Tibial artery (tissue), 4 donors: Measurements from ENCODE around the gene MRPS18B.

Source experiments
- DNase-seq, 2 donors: peaks; one replicate each; pipeline ENCODE4 v3.0.0-alpha.2; 2019
- H3K27ac ChIP-seq, 2 donors: fragments of 200-600 bp; sonication (generic) in 1 of 2; 1 replicate in 1 of 2; 2 replicates in 1 of 2; pipeline ENCODE4 v1.5.1; 2018 to 2019; ENCODE audit warnings: mild to moderate bottlenecking in 1 of 2
- H3K27me3 ChIP-seq, 2 donors: fragments of 200-600 bp; sonication (generic) in 1 of 2; one replicate each; pipeline versions ENCODE4 v1.5.1 to v1.6.0; 2016 to 2019
- H3K36me3 ChIP-seq, 3 donors: fragments of 200-600 bp; sonication (generic) in 2 of 3; one replicate each; pipeline ENCODE4 v1.5.1; 2016 to 2019; ENCODE audit warnings: mild to moderate bottlenecking in 2 of 3
- H3K4me1 ChIP-seq, 4 donors: fragments of 200-600 bp; sonication (generic) in 2 of 4; 1 replicate in 3 of 4; 2 replicates in 1 of 4; pipeline ENCODE4 v1.5.1; 2016 to 2019
- H3K4me3 ChIP-seq, 2 donors: fragments of 200-600 bp; sonication (generic) in 1 of 2; 1 replicate in 1 of 2; 2 replicates in 1 of 2; pipeline ENCODE4 v1.5.1; 2018 to 2019; ENCODE audit warnings: mild to moderate bottlenecking in 2 of 2
- H3K9me3 ChIP-seq, 3 donors: fragments of 200-600 bp; sonication (generic) in 1 of 3; one replicate each; pipeline ENCODE4 v1.5.1; 2016 to 2019
- intact Hi-C: fragments of 100-400 bp; cut with DNase I; formaldehyde crosslinking; loops from one replicate; pipeline ENCODE4 v1.15.0; 2023; ENCODE audit warnings: low total_unique reads
- TF ChIP-seq, protein P1 (sequence below), 2 experiments: fragments of 200-600 bp in 1 of 2; fragments of 450-650 bp in 1 of 2; IDR thresholded peaks; one replicate each; pipeline ENCODE4 v1.5.1; 2017 to 2019; ENCODE audit warnings: antibody characterized with exemption in 2 of 2, mild to moderate bottlenecking in 1 of 2, moderate library complexity in 1 of 2

MRPS18B gene

DNA sequence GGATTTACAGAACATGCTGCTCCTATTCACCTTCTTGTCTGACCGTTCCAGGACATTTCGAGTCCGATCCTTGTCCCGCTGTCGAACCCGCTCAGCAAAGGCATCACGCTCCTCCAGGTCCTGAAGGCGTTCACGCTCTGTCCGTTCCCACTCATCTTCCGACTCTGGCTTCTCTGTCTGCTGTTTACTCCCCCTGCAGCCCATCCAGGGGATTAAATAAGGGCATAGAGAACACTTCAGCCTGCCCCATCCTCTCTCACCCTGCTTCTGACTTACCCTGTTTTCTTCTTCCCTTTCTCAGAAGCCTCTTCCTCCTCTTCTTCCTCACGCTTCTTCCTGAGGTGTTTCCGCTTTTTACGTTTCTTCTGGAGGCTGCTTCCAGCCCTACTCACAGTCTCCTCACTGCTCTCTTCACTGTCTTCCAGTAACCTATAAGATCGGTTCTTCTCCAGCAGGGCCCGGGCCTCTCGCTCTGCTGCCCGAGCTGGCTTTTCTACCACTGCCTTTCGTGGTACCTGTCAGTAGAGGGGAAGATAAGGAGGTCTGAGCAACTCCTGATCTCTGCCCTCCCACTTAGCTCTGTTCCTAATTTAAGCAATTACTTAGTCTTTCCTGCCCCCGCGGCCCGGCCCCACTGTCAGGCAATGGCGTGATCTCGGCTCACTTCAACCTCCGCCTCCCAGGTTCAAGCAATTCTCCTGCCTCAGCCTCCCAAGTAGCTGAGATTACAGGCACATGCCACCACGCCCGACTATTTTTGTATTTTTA lies 53.3 kb downstream of the MRPS18B start:
- peaks cover 0 to 18% (median 12%) of the 10 kb centered on the region in 4 donors for H3K4me1 ChIP-seq
- H3K4me3 ChIP-seq: no peak overlapping the region
- DNase-seq: no peak
- H3K9me3 ChIP-seq: no peaks in the 10 kb centered on the region
- no peak overlapping the region for H3K27ac ChIP-seq
- TF ChIP-seq, protein P1, sequence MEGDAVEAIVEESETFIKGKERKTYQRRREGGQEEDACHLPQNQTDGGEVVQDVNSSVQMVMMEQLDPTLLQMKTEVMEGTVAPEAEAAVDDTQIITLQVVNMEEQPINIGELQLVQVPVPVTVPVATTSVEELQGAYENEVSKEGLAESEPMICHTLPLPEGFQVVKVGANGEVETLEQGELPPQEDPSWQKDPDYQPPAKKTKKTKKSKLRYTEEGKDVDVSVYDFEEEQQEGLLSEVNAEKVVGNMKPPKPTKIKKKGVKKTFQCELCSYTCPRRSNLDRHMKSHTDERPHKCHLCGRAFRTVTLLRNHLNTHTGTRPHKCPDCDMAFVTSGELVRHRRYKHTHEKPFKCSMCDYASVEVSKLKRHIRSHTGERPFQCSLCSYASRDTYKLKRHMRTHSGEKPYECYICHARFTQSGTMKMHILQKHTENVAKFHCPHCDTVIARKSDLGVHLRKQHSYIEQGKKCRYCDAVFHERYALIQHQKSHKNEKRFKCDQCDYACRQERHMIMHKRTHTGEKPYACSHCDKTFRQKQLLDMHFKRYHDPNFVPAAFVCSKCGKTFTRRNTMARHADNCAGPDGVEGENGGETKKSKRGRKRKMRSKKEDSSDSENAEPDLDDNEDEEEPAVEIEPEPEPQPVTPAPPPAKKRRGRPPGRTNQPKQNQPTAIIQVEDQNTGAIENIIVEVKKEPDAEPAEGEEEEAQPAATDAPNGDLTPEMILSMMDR (IDR thresholded peaks at IDR 0.05): no peak
- H3K27me3 ChIP-seq: no peaks in the 10 kb centered on the region
- peaks cover 21 to 53% (median 37%) of the 10 kb centered on the region in 3 donors for H3K36me3 ChIP-seq
- intact Hi-C loops: loop anchor here (10.0 kb wide), 3 partner anchors 46 to 414 kb away; partner anchors contain the start of gene ATAT1

DNA sequence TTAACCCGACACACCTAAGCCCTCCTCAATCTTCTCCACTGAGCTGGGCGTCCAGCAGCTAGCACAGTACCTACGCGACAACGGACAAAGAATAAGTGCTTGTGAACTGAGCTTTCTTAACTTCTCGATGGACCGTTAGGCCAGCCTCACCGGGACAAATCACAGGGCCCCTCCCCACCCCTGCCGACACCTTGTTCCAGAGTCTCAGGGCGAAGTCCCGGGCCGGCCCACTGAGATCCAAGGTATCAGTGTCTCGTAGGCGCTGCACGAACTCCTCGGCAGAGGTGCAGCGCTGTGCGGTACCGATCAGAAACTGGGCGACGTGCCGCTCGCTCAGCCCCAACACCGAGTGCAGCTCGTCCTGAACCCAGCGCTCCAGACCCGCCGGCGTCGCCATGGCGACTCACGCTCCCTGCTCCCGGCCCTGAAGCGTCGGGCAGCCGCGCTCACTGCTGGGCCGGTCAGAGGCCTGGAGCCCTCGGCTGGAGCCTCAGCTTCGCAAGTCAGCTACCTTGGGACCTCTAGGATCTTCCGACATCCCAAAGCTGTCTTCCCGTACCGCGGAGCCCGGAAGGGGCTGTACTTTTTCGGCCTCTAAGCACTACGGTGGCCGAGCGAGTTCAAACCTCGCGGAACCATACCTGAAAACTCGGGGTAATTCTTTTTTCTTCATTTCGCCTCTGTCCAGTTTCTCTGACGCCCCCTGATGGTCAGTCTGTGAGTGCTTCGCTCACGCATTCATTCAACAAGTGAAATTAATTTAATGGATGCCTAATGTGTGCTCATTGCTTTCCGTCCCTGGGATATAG lies 55.0 kb downstream of the MRPS18B start, which contains the start of gene DHX16:
Gene DHX16 (minus strand): TSS at position 562 of the 809 bp plus-strand sequence. CDS start 165 bp downstream, at position 397.
- intact Hi-C loops: loop anchor here (10.0 kb wide), 3 partner anchors 48 to 412 kb away; partner anchors contain the start of gene ATAT1
- H3K27ac ChIP-seq: peak within 1 kb of the TSS; percentile 67 to 77
- TF ChIP-seq, protein P1 (IDR thresholded peaks at IDR 0.05): peak; percentile 81 to 85
- H3K27me3 ChIP-seq: no peaks in the 10 kb centered on the region
- peak; percentile 98 for DNase-seq
- peak within 1 kb of the TSS; percentile 85 for H3K4me3 ChIP-seq
- H3K9me3 ChIP-seq: no peaks in the 10 kb centered on the region
- H3K4me1 ChIP-seq: peaks cover 0 to 18% (median 12%) of the 10 kb centered on the region in 4 donors
- H3K36me3 ChIP-seq: peaks cover 31 to 53% (median 37%) of the 10 kb centered on the region in 3 donors
